GM12801 (cell line): ENCODE results near the gene ABCC10.

Experiments used
- CTCF ChIP-seq: IDR thresholded peaks from one replicate; pipeline ENCODE4 v1.5.1; 2011; ENCODE audit warnings: control low read depth; ENCODE audit not compliant: insufficient read length; ENCODE audit errors: extremely low read depth

Gene ABCC10

GRCh38 chr6:43391440-43392031 lies 35.8 kb upstream of the ABCC10 start:
- no peak for TF ChIP-seq CTCF

- TF ChIP-seq CTCF = no peak
Observed at GRCh38 chr6:43393602-43394001, 33.7 kb upstream of the ABCC10 start.

- TF ChIP-seq CTCF = no peak
Observed at GRCh38 chr6:43394982-43395381, 32.4 kb upstream of the ABCC10 start.

GRCh38 chr6:43395776-43396175 lies 31.6 kb upstream of the ABCC10 start:
- TF ChIP-seq CTCF = no peak

GRCh38 chr6:43396408-43397149 lies 30.8 kb upstream of the ABCC10 start:
- no peak for TF ChIP-seq CTCF

GRCh38 chr6:43399932-43400487 lies 27.3 kb upstream of the ABCC10 start:
- no peak for TF ChIP-seq CTCF

GRCh38 chr6:43401730-43402129 lies 25.6 kb upstream of the ABCC10 start:
- no peak for TF ChIP-seq CTCF
